Measurements from ENCODE around the gene ORM2.

- TF ChIP-seq CTCF (conservative IDR thresholded peaks at IDR 0.05; ENCODE audit: low read length) (no peak), EZH2phosphoT487 (IDR thresholded peaks at IDR 0.05; ENCODE audit: borderline replicate concordance) (no peak)
Observed at GRCh38 chr9:114373960-114374730, 44.5 kb downstream of the ORM2 start.

Data from Loucy (cell line).